ENCODE results near the gene DNAAF8.
"Not testable (repeated sequence)": the region's sequence is repeated elsewhere in the genome, so short reads cannot be mapped to it uniquely, and the experiment has no call there.

DNA sequence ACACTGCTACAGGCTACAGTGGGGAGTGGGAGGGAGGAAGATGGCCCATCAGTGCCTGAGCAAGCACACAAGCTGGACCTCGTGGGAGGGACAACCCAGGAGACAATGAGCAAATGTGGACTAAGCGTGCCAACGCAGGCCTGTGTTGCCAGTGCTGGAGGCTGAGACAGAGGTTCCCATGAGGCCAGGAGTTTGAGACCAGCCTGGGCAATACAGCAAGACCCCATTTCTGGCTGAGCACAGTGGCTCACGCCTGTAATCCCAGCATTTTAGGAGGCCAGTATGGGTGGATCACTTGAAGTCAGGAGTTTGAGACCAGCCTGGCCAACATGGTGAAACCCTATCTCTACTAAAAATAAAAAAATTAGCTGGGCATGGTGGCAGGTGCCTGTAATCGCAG lies 4.0 kb downstream of the DNAAF8 start:
- TF ChIP-seq, protein P1, sequence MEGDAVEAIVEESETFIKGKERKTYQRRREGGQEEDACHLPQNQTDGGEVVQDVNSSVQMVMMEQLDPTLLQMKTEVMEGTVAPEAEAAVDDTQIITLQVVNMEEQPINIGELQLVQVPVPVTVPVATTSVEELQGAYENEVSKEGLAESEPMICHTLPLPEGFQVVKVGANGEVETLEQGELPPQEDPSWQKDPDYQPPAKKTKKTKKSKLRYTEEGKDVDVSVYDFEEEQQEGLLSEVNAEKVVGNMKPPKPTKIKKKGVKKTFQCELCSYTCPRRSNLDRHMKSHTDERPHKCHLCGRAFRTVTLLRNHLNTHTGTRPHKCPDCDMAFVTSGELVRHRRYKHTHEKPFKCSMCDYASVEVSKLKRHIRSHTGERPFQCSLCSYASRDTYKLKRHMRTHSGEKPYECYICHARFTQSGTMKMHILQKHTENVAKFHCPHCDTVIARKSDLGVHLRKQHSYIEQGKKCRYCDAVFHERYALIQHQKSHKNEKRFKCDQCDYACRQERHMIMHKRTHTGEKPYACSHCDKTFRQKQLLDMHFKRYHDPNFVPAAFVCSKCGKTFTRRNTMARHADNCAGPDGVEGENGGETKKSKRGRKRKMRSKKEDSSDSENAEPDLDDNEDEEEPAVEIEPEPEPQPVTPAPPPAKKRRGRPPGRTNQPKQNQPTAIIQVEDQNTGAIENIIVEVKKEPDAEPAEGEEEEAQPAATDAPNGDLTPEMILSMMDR (IDR thresholded peaks at IDR 0.05), result not testable (repeated sequence)
- TF ChIP-seq POLR2A (IDR thresholded peaks at IDR 0.05), result not testable (repeated sequence)
